GM19238 (cell line): ENCODE measurements around the gene CASQ2.

Experiments
- DNase-seq: peaks from one replicate; pipeline ENCODE4 v3.0.0; 2011; ENCODE audit warnings: low spot score; ENCODE audit not compliant: insufficient read length

CASQ2 gene

DNA sequence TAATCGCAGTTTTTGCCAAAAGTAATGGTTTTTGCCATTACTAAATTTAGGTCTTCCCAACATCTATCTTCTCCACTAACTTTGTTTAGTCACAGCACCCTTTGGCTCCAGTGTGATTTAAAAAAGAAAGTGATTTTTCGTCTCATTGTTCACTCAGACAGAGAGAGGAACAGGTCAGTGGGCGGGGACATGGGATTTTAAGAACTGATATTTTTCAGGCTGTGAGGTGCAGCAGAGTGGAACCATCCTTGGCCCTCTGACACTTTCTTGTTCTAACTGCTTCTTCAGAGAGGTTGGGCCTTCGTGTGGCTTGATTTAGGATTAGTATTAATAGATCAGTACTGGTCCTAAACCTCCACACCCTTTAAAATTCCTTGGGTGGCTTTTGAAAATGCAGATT lies 38.8 kb downstream of the CASQ2 start:
- peak; percentile 35 for DNase-seq

DNA sequence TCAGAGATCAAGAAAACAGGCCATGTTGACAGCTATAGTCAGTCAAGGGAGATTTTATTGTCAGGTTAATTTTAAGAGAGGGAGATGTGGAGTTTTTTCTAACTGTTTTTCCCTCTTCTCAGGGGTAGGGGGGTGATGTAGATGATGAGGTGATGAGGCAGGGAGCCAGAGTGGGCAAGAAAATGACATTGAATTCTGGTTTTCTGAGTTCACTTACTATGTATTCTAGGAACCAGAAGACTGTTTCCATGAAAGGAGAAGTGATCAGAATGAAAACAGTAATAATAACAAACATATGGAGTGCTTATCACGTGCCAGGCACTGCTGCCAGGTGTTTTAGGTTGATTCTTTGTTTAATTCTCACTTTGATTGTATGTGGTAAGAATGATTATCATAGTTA lies 40.2 kb downstream of the CASQ2 start:
- DNase-seq: no peak

DNA sequence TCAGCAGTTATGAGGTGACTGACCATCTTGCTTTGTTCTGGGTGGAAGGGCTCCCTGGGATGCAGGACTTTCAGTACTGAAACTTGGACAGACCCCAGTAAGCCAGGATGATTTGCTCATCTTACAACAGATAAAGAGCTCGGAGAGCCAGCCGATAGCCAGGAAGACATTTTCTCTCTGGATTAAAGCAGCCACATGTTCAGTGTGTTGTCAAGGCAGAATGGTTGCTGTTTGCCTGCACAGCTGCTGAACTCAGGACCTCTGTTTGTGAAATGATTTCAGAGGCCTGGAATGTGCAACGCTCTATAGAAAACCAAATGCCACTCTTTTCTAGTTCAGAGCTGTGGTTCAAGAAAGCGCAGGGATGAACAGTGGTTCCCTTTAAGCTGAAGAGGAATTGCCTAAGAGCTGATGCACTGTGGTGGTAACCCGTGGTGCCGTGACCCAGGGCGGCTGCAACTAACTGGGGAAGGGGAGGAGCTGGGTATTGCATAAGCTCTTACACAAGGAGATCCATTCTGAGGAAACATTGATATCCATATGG lies 40.7 kb downstream of the CASQ2 start:
- DNase-seq: no peak

DNA sequence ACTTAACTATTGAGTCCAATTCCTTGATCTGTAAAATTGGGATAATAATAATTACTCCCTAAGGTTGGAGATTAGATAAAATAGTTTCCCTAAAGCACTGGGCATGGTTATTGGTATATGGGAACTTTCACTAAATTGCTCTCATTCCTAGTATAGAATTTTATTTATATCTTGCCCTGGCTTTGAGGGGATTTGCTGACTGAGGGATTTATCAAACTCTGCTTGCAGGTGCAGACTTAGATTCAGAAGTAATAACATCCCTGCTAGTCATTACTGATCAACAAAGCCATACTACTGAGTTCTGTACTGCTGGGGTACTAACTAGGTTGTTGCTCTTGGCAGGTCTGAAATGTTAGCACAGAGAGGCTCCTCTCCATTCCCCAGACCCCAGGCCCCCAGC lies 41.9 kb downstream of the CASQ2 start:
- no peak for DNase-seq

DNA sequence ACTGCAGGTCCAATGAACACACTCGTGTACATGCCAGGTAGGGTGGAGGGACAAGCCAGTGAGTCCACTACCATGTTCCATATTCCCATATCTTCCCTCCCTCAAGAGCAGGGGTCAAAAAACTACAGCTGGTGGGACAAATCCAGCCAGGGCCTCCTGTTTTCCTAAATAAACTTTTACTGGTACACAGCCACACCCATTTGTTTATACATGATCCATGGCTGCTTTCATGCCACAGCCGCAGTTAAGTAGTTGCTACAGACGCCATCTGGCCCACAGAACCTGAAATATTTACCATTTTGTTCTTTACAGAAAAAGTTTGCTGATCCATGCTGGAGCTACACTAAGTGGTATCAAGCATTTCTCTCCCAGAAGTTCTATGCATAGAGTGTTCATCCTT lies 42.4 kb downstream of the CASQ2 start:
- DNase-seq: no peak

DNA sequence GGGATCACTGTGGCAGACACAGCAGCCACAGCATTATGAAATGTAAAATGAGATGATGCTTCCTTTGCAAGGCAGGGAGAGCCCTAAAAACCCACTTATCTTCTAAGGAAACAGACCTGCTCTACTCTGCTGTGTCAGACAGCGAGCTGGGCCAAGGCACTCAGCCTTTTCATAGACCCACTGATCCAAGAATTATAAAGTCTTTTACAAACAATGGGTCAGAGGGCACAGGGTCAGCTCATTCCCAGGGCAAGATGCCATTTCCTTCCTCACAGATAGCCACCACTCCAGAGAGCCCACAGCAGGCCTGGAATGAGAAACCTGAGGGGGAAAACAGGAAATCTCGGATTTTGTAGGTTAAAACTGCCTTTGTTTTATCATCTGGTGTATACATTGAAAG lies 42.9 kb downstream of the CASQ2 start:
- DNase-seq: no peak

DNA sequence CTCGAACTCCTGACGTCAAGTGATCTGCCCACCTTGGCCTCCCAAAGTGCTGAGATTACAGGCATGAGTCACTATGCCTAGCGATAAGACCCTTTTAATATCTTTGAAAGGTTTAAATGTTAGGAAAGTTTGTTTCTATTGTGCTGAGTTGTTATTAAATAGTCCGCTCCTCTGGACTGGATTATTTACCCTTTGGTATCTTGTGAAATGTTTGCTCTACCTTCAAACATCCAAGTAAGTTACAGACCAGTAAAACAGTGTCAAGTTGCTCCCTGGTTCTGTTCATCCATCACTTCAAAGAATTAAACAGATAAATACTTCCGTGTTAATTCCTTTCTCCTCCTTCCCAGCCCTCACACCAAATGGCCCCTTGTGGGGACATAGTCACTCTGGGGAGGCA lies 44.8 kb downstream of the CASQ2 start:
- no peak for DNase-seq

DNA sequence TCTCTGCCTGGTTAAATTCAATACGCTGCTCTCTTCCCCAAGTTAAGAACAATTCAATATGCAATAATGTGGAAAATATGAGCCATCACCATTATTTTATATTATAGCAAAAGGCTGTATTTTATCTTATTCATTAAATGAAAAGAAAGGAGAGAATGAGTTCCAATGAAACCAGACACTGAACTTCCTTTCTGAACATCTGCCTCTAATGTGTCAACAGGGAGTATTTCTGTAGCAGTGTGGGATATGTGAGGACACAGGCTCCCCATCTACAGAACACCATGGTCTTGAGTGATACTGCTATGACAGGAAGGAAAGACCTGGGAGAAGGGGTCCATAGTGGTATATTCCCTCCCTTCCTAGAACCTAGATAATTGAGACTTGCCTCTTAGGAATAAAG lies 46.3 kb downstream of the CASQ2 start:
- no peak for DNase-seq

DNA sequence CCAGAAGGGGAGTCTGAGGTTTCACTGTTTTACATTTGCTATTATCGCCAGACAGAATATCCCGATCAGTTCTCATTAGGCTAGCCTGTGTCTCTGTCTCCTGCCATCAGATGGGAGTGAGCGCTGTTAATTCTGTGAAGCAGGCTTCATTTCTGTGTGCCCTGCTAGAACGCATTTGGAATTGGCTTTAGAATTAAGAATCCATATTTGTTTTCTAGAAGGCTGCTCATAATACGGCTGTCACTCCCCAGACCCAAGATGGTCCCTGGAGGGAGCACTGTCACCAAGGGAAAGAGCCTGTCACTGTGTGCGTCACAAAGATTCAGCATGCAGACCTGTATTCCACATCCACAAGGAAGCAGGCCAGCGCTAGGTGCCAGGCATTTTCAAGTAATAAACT lies 49.2 kb downstream of the CASQ2 start:
- DNase-seq: no peak

DNA sequence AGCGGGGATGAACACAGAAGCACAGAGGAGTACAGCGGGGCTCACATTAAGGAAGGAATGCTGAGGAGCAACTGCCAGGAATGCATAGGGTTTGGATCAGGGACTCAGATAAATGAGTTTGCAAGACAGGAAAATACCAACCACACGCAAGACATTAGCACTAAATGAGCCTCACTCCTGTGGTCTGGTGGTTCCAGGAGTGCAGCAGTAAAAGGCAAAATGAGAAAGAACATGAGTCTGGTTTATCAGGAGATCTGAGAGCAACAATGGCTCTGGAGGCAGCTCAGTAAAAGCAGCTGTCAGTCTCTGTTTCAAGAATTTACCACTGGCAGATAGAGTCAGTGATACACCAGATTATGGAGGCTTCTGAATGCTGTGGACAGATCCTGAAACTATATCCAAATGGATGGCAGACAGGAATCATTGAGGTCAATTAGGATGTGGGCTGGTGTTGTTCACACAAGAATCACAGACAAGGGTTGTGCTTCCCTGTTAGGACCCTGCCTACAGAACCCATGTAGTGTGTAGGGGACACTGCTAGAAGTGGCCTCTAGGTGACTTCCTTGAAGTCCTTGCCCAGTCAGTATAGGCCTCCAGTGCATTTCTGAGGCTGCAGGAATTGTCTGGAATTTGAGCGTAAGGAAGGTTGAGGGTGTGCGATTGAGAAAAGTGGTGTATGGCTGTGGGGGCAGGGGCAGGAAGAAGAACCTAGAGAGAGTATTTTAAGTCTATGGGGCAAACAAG lies 50.3 kb downstream of the CASQ2 start:
- no peak for DNase-seq

DNA sequence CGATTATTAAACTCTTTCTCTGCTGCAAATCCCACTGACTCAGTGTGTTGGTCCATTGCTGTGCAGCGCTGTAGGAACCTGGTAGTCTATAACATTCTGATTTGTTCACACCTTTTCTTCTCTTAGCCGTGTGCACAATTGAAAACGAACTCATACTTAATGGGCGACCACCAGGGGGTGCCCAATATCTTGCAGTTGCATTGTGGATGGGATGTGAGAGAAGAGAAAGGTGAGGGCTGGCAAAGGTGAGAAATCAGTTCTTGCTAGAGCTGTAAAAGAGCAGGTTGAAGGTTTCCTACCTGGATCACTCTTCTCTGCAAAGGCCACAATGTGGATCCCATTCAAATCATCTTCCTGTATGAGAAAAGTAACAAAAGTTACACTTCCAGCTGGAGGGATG lies 51.0 kb downstream of the CASQ2 start:
- DNase-seq: no peak

DNA sequence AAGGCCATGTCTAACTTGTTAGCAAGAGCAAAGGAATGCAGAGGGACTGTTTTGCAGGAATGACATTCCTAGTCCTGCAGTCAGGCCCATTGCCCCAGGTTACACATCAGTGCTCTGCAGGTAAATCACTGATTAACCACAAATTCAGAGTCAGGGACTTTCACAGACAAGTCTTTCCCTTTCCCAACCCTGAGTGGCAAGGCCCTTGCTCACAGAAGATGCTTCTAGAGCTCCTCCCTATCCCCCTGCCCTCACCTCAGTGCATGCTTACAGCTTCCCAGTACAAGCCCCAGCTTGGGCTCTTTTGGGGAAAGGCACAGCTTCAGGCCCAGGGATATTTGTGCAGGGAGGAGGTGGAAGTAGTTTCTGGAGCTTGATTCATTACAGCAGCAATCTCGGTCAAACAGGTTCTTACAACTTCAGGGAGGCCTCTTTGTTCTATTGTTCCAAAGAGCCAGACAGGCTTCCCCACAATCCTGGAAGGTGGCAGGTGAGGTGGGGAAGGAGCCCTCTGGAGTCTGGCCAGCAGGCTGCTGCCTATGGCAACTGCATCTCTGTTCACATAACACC lies 53.9 kb downstream of the CASQ2 start:
- no peak for DNase-seq

DNA sequence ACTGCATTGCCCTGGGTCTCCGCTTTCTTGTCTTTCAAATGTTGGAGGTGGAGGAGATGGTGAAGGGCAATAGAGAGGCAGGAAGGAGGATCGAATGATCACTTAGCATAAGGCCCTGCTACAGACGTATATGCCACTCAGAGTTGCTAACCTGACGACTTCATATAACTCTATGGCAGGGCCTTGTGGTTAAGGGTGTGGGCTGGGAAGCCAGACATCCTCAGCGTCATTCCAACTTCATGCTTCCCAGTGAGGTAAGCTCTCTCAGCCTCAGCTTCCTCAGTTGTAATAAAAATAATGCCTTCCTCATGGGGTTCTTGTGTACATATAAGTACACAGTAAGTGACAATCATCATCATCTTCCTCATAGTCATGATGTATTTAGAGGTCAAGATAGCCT lies 54.6 kb downstream of the CASQ2 start:
- no peak for DNase-seq

DNA sequence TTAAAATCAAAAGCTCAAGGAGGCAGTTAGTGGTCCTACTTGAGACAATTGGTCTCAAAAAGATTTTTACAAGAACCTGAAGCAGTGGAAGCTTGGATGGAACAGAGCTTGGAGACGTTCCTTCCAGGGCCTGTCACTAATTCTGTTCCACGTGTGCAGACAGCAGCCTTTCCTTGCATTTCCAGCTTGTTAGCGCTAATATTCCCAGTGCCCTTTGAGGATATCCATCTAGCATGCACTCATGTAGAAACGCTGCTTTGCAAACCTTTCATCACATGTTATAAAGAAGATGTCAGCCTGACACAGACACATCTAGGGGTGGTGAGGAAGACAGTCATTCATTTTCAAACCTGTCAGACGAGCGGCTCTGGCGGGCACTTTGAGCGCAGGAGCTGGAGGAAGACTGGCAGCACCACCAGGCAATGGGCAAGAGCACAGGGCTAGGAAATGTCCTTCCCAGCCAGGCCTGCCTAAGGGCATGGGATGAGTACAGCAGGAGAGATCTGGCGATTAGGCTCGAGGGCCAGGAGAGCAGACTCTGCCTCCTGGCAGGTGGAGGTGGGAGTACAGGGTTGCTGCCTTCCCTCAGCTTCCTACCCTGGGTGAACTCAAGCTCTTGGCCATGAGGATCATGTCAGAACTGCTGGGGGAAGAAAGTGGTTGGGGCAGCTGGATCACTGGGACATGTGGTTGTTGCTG lies 55.5 kb downstream of the CASQ2 start:
- no peak for DNase-seq

DNA sequence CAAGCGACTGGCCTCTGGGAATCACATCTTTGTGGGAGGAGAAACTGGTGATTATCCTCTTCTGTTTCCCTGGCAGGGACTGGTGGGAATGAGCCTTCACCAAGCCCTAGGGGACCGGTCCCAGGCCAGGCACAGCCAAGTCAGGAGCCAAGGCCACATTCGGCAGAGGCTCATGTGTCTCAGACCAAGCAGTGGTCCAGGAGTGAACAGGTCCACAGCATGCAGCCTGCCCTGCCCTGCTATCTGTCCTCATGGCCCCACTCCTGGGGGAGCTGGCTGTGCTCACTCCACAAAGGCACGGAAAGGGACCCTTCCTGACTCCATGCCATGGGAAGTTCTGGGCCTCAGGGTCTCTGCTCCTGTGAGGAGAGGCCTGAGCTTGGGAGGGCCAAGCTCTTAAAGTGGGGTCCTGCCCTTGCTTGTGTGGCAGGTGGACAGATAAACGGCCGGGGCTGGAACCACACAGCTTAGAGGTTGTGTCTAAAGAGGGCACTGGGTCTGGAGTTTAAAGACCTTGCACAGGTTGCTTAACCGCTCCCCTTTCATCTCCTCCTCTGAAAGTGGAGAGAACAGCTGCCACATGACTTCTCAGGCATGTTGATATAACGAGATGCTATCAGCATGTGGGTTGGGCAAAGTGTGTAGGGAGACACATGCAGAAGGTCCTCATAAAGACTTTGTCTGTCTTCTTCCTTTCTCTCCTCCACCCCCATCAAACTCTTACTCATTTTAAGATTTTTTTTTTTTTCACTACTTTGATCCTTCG lies 57.5 kb downstream of the CASQ2 start:
- DNase-seq: no peak

DNA sequence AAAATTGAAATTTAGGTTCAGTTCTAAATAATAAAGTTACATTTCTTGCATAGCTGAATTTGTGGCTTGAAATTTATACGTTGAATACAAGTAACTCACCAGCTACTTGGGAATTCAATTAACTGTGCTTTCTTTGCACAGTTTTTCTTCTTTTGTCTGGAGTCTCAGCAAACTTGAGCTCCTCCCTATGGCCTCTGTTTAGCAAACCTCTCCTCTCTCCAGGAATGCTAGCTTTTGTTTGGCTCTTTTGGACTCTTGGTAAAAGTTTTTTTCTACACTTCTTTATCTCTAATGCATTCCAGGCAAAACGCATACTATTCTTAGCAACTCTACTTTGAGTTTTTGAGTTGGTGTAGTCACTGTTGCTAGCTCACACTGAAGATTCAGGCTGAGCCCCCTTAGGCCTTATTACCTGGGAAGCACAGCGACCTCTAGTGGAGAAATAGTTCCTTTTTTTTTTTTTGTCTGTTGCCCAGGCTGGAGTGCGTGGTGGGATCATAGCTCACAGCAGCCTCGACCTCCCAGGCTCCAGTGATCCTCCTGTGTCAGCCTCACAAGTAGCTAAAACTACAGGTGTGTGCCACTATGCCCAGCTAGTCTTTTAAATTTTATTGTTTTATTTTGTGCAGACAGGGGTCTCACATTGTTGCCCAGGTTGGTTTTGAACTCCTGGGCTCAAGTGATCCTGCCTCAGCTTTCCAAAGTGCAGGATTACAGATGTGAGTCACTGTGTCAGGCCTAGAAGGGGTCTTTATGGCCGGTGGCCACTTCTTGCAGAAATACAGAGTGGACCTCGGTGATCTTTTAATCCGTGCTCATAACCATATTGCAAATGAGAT lies 61.7 kb downstream of the CASQ2 start:
- peak; percentile 23 for DNase-seq

DNA sequence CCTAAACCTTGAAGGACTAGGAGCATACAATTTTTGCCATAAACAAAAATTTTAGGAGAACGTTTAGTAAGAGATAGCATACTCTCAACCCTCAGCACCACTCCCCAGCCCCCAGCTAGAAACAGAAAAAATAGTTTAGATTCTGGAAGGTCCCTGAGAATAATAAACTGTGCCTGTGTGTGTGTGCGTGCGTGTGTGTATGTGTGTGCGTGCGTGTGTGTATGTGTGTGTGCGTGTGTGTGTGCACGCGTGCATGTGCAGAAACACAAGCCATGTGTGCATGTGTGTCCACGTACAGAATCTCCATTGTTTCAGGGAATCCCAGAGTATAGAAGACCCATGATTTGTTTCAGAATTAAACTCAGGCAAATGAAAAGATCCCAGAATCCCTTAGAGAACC lies 62.6 kb downstream of the CASQ2 start:
- no peak for DNase-seq

DNA sequence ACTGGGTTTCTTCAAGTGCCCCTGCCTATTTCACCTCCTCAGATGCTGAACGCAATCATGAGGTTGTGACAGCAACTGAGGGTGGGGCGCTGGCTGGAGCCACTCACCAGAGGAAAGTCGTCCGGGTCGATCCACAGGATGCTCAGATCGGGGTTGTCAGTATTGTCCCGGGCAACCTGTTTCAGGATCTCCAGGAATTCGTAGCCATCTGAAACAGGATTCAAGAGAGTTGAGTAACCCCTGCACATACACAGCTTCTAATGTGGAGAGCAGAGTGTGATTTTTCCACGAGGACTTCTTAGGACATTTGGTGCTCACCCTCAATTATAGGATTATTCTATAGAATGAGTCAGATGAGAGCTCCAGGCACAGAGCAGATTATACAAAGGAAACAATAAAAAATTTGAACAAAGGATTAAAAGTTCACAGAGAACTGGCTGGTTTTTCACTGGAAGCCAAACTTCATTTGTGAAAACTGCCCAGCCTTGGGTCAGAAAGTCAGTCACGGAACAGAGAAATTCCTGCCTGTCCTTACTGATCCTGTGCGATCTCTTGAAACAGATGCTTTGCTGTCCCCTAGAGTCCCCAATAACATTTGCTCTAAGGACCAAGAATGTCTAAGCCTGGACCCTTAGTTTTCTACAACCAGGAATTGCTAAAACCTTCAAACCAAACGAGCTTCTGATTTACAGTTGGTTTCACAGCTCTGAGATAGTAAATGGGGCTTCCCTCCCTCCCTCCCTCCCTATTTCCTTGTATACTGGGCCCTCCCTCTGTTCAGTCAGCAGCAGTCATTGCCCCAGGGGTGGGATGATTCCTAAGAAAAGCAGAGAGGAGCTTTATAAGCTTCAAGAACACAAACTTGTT lies 63.2 kb downstream of the CASQ2 start:
- DNase-seq: no peak

DNA sequence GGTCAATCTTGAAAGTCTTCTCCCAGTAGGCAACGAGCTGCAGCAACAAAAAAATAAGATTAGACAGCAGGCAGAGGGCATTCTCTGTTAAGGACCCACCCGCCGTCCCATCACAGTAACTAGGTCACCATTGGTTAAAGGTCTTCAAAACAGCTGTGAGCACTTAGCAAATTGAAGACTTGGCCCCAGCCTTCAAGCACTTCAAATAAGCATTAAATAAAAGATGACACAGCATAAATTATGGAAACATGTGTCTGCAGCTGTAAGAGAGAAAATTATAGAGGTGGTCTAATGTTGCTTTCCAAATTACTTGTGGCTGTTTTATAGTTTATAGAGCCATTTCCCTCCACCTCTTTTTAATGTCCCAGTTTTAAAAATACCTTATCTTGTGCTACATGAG lies 65.6 kb downstream of the CASQ2 start:
- no peak for DNase-seq

DNA sequence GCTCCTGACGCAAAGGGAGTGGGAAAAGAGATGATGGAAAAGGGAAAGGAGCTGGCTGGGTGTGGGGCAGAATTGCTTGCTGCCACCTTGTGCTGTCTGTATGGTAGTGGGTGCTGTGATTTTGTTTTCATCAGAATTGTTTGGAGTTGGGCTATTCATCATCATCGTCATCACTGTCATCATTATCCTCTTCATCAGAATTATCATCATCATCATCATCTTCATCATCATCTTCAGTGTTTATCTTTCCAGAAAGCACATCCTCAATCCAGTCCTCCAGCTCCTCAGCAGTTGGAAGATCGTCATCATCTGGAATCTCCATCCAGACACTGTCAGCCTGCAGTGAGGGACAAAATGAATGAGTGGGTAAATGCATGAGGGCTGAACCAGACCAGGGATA lies 67.4 kb downstream of the CASQ2 start:
- no peak for DNase-seq
